Measurements from ENCODE around the gene MYBPC3. TPM values are rescaled to one million over a fixed set of nuclear protein-coding genes. Genes with fewer than 3 reads are reported as not detected.

The MYBPC3 gene
- total and polyA plus RNA-seq, 2 experiments from 2014 or later: not detected

- 0 out of 2 replicates have a peak, but pooled peaks cover 2% of the 10 kb centered on the region for H3K9me2 ChIP-seq (ENCODE audit: insufficient read depth)
- ATAC-seq (0 out of 3 replicates have a peak, but pooled peaks have one; percentile 5), DNase-seq (ENCODE audit: low spot score) (peak; percentile 66)
- Mint-ChIP-seq H3K4me1 (peaks cover 3% of the 10 kb centered on the region; the same call in 2 of the 3 replicates), H3K27me3 (ENCODE audit: insufficient read depth, low read depth, poor library complexity) (peaks cover 5% of the 10 kb centered on the region), H3K4me3 (no peak within 1 kb of the TSS), H3K27ac (no peak within 1 kb of the TSS; the same call in 1 of the 2 replicates), H3K36me3 (ENCODE audit: low read depth) (no peaks in the 10 kb centered on the region), H3K9me3 (no peaks in the 10 kb centered on the region; the same call in 2 of the 3 replicates)
- H3K27ac ChIP-seq (ENCODE audit: low read depth): no peak within 1 kb of the TSS
- H4K20me1 ChIP-seq (replicated peaks; ENCODE audit: insufficient read depth): no peaks in the 10 kb centered on the region
- H3K4me2 ChIP-seq: no peak within 1 kb of the TSS
- TF ChIP-seq CTCF (conservative IDR thresholded peaks at IDR 0.05; ENCODE audit: low read depth in 2 of 2) (no peak), ZNF331 (CRISPR knock-in tag; IDR thresholded peaks at IDR 0.05; ENCODE audit: low read depth) (no peak), POLR2AphosphoS5 (IDR thresholded peaks at IDR 0.05; ENCODE audit: low read depth) (no peak), EZH2 (IDR thresholded peaks at IDR 0.05; ENCODE audit: low read depth, unreplicated experiment) (no peak)
- H3K36me3 ChIP-seq (ENCODE audit: insufficient read depth): no peaks in the 10 kb centered on the region
- no peaks in the 10 kb centered on the region for H3F3A ChIP-seq (replicated peaks; ENCODE audit: low read depth)
- H3K4me3 ChIP-seq: no peak within 1 kb of the TSS
- H3K79me2 ChIP-seq (replicated peaks; ENCODE audit: insufficient read depth): no peaks in the 10 kb centered on the region
- H3K4me1 ChIP-seq (ENCODE audit: insufficient read depth): no peaks in the 10 kb centered on the region; the same call in 1 of the 2 replicates
- H2AFZ ChIP-seq: peak within 1 kb of the TSS; percentile 99
- no peaks in the 10 kb centered on the region for H3K27me3 ChIP-seq (ENCODE audit: insufficient read depth)
Observed at GRCh38 chr11:47378010-47378835, 25.7 kb upstream of the MYBPC3 start, which contains the start of gene SPI1. SPI1 (minus strand) TSS chr11:47378547; CDS start chr11:47378353, 194 bp downstream.

DNA sequence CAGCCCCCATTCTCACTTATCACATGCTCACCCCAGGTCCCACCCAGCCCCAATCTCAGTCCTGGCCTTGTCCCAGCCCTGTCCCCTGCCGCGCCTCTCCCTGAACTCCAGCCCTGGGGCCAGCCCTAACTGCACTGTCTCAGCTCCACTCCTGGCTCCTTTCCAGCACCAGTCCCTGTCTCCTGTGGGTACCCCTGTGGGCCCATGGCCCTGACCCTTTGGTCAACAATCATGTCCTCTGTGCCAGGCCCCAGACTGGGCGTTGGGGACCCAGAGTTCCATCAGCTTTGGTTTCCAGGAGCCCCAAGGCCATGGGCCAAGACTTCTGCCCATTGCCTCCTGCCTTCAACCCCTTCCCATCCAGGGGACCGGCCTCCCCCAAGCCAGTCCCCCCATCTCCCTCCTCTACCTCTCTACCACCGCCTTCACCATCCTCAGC is 25.1 kb upstream of the MYBPC3 start:
- H3K79me2 ChIP-seq (replicated peaks; ENCODE audit: insufficient read depth): no peaks in the 10 kb centered on the region
- DNase-seq (ENCODE audit: low spot score) (no peak), ATAC-seq (no peak)
- H2AFZ ChIP-seq: no peak overlapping the region
- Mint-ChIP-seq H3K27ac (no peak overlapping the region), H3K27me3 (ENCODE audit: insufficient read depth, low read depth, poor library complexity) (peaks cover 2% of the 10 kb centered on the region), H3K4me3 (no peak overlapping the region), H3K4me1 (peaks cover 3% of the 10 kb centered on the region; the same call in 2 of the 3 replicates), H3K9me3 (no peaks in the 10 kb centered on the region; the same call in 2 of the 3 replicates), H3K36me3 (ENCODE audit: low read depth) (no peaks in the 10 kb centered on the region)
- H4K20me1 ChIP-seq (replicated peaks; ENCODE audit: insufficient read depth): no peaks in the 10 kb centered on the region
- H3K27ac ChIP-seq (ENCODE audit: low read depth): no peak overlapping the region
- H3K9me2 ChIP-seq (ENCODE audit: insufficient read depth): 0 out of 2 replicates have a peak, but pooled peaks cover 2% of the 10 kb centered on the region
- H3K36me3 ChIP-seq (ENCODE audit: insufficient read depth): no peaks in the 10 kb centered on the region
- H3K4me1 ChIP-seq (ENCODE audit: insufficient read depth): no peaks in the 10 kb centered on the region; the same call in 1 of the 2 replicates
- H3K4me2 ChIP-seq: no peak overlapping the region
- no peak overlapping the region for H3K4me3 ChIP-seq
- no peaks in the 10 kb centered on the region for H3F3A ChIP-seq (replicated peaks; ENCODE audit: low read depth)
- H3K27me3 ChIP-seq (ENCODE audit: insufficient read depth): no peaks in the 10 kb centered on the region
- TF ChIP-seq ZNF462 (CRISPR knock-in tag; IDR thresholded peaks at IDR 0.05) (no peak), NANOG (IDR thresholded peaks at IDR 0.05; ENCODE audit: borderline replicate concordance) (no peak), STAT1 (IDR thresholded peaks at IDR 0.05; ENCODE audit: unreplicated experiment) (no peak)
- TF ChIP-seq, protein P1, sequence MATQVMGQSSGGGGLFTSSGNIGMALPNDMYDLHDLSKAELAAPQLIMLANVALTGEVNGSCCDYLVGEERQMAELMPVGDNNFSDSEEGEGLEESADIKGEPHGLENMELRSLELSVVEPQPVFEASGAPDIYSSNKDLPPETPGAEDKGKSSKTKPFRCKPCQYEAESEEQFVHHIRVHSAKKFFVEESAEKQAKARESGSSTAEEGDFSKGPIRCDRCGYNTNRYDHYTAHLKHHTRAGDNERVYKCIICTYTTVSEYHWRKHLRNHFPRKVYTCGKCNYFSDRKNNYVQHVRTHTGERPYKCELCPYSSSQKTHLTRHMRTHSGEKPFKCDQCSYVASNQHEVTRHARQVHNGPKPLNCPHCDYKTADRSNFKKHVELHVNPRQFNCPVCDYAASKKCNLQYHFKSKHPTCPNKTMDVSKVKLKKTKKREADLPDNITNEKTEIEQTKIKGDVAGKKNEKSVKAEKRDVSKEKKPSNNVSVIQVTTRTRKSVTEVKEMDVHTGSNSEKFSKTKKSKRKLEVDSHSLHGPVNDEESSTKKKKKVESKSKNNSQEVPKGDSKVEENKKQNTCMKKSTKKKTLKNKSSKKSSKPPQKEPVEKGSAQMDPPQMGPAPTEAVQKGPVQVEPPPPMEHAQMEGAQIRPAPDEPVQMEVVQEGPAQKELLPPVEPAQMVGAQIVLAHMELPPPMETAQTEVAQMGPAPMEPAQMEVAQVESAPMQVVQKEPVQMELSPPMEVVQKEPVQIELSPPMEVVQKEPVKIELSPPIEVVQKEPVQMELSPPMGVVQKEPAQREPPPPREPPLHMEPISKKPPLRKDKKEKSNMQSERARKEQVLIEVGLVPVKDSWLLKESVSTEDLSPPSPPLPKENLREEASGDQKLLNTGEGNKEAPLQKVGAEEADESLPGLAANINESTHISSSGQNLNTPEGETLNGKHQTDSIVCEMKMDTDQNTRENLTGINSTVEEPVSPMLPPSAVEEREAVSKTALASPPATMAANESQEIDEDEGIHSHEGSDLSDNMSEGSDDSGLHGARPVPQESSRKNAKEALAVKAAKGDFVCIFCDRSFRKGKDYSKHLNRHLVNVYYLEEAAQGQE (IDR thresholded peaks at IDR 0.05; ENCODE audit: unreplicated experiment): no peak

Measured in GM23338 (cell line).